RWPE1 (cell line): ENCODE results near the gene KDM2A.

Experiments used
- CTCF ChIA-PET: fragments of 350-600 bp; sonication (Branson Sonifier 250); formaldehyde crosslinking; extraction: SDS; loops from one replicate; lab custom pipeline; 2021; lab: Yijun Ruan, JAX
- POLR2A ChIA-PET: fragments of 400-600 bp; formaldehyde crosslinking; extraction: SDS; loops from one replicate; lab custom pipeline; 2020; ENCODE audit warnings: antibody characterized with exemption; ENCODE audit not compliant: low non-redundant PET; lab: Yijun Ruan, JAX
- DNase-seq: peaks from one replicate; pipeline ENCODE4 v3.0.0; 2012; ENCODE audit warnings: low spot score
- H3K27ac ChIP-seq: fragments of 450-650 bp; 2 replicates; pipeline ENCODE4 v1.5.1; 2017
- TF ChIP-seq, protein P1 (sequence below): fragments of 450-650 bp; conservative IDR thresholded peaks from 2 replicates; pipeline ENCODE4 v1.5.1; 2017; ENCODE audit warnings: low read depth, mild to moderate bottlenecking

The KDM2A gene

DNA sequence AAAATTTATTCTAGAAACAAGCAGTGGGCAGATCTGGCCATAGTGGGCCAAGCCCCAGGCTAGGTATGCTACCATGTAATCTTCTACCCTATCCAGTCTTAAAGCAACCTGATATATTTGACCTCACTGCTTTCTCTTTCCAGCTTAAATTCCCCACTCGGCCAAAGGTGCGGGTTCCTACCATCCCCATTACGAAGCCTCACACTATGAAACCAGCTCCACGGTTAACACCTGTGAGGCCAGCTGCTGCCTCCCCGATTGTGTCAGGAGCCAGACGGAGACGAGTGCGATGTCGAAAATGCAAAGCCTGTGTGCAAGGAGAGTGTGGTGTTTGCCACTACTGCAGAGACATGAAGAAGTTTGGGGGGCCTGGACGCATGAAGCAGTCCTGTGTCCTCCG is 126.0 kb downstream of the KDM2A start:
- no peak for DNase-seq
- ChIA-PET POLR2A (no interaction called here), CTCF (no interaction called here)
- TF ChIP-seq, protein P1, sequence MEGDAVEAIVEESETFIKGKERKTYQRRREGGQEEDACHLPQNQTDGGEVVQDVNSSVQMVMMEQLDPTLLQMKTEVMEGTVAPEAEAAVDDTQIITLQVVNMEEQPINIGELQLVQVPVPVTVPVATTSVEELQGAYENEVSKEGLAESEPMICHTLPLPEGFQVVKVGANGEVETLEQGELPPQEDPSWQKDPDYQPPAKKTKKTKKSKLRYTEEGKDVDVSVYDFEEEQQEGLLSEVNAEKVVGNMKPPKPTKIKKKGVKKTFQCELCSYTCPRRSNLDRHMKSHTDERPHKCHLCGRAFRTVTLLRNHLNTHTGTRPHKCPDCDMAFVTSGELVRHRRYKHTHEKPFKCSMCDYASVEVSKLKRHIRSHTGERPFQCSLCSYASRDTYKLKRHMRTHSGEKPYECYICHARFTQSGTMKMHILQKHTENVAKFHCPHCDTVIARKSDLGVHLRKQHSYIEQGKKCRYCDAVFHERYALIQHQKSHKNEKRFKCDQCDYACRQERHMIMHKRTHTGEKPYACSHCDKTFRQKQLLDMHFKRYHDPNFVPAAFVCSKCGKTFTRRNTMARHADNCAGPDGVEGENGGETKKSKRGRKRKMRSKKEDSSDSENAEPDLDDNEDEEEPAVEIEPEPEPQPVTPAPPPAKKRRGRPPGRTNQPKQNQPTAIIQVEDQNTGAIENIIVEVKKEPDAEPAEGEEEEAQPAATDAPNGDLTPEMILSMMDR = no peak
- no peak overlapping the region for H3K27ac ChIP-seq

GRCh38 chr11:67247946-67248550 is 129.0 kb downstream of the KDM2A start:
- TF ChIP-seq, protein P1 = no peak
- POLR2A ChIA-PET = interaction anchor here (0.6 to 1.1 kb wide), 2 partner anchors 8 to 128 kb away, joined by 3 to 5 read pairs; no protein-coding TSS in a partner anchor
- no peak for DNase-seq
- H3K27ac ChIP-seq = no peak overlapping the region
- CTCF ChIA-PET = interaction anchor here (1.0 kb wide), 1 partner anchor 17 kb away, joined by 4 read pairs; no protein-coding TSS in a partner anchor

GRCh38 chr11:67248653-67249052 is 129.6 kb downstream of the KDM2A start:
- ChIA-PET CTCF (interaction anchor here (1.0 kb wide), 2 partner anchors 14 to 16 kb away, joined by 3 to 4 read pairs; no protein-coding TSS in a partner anchor), POLR2A (interaction anchor here (0.6 to 1.1 kb wide), 2 partner anchors 9 to 129 kb away, joined by 3 to 5 read pairs; no protein-coding TSS in a partner anchor)
- peak overlapping the region; percentile 60 for H3K27ac ChIP-seq
- TF ChIP-seq, protein P1 = no peak
- DNase-seq = peak; percentile 88

DNA sequence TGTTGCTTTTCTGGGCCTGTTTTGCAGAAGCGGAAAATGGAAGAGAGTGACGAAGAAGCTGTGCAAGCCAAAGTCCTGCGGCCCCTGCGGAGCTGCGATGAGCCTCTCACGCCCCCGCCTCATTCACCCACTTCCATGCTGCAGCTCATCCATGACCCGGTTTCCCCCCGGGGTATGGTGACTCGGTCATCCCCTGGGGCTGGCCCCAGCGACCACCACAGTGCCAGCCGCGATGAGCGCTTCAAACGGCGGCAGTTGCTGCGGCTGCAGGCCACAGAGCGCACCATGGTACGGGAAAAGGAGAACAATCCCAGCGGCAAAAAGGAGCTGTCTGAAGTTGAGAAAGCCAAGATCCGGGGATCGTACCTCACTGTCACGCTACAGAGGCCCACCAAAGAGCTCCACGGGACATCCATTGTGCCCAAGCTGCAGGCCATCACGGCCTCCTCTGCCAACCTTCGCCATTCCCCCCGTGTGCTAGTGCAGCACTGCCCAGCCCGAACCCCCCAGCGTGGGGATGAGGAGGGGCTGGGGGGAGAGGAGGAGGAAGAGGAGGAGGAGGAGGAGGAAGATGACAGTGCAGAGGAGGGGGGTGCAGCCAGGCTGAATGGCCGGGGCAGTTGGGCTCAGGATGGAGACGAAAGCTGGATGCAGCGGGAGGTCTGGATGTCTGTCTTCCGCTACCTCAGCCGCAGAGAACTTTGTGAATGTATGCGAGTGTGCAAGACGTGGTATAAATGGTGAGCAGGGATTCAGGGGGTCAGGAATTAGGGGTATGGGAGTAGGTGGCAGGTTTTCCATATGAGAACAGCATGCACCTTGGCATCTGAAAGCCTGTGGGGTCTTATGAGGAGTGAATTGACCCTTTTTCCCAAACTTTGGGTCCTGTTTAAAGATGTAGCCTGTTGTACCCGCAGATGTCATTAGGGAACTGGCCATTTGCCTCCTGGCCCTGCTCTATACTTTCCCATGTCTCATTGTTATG is 131.3 kb downstream of the KDM2A start:
- ChIA-PET POLR2A (no interaction called here), CTCF (no interaction called here)

DNA sequence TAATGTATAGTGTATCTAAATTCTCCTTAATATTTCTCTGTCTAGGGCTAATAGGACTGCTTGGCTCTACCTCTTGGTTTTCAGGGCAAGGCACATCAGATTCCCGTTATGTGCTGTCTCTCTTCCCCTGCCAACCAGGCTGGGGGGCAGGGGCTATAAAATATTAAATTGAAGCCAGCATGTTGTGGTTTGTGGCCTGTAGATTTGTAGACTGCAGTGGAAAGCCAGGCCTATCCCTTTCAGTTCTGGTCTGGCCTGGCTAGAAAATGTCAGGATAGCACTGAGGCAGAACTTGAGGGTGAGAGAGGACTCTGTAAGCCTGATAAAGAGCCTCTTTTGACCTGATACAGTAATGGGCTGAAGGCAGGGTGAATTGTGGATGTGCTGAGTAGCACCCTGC is 132.8 kb downstream of the KDM2A start:
- POLR2A ChIA-PET = interaction anchor here (0.6 kb wide), 1 partner anchor 131 kb away, joined by 3 read pairs; no protein-coding TSS in a partner anchor
- TF ChIP-seq, protein P1 = no peak
- no peak overlapping the region for H3K27ac ChIP-seq
- DNase-seq = no peak
- CTCF ChIA-PET = no interaction called here

More for the DNA sequence above, 131.3 kb downstream of the KDM2A start:
- DNase-seq = no peak
- TF ChIP-seq, protein P1 = no peak
- no peak overlapping the region for H3K27ac ChIP-seq

- H3K27ac ChIP-seq = peak overlapping the region; percentile 40; the same call in 1 of the 2 replicates
- no peak for DNase-seq
- TF ChIP-seq, protein P1 = no peak; the same call in 1 of the 2 replicates
- ChIA-PET POLR2A (no interaction called here), CTCF (no interaction called here)
Observed at GRCh38 chr11:67252831-67253239, 133.8 kb downstream of the KDM2A start.
